HepG2 (cell line): Measurements from ENCODE around the gene CALN1. TPM values are rescaled to one million over a fixed set of nuclear protein-coding genes. Genes with fewer than 3 reads are reported as not detected.

Experiments used
- ATAC-seq: fragments of 200-7000 bp; cut with Tn5 transposase; 3 replicates; pipeline ENCODE4 v1.9.1; 2020; ENCODE audit warnings: mild to moderate bottlenecking, moderate library complexity
- BruUV-seq: library from RNA; stranded (reverse); fragments of 400-500 nt; replicated peaks from 2 replicates; lab custom pipeline; 2021; lab: Mats Ljungman, UMichigan
- CTCF ChIA-PET: fragments of 300-600 bp; formaldehyde crosslinking; extraction: SDS; loops from one replicate; lab custom pipeline; 2021; ENCODE audit warnings: low total read pairs, inconsistent platforms, low intra/inter-chr PET ratio; lab: Yijun Ruan, JAX
- POLR2A ChIA-PET: fragments of 350-600 bp; sonication (Branson Sonifier 250); formaldehyde crosslinking; loops from one replicate; lab custom pipeline; 2020; ENCODE audit warnings: antibody characterized with exemption, inconsistent platforms; lab: Yijun Ruan, JAX
- DNase-seq: peaks from one replicate; pipeline ENCODE4 v3.0.0-alpha.2; 2015; ENCODE audit warnings: low spot score
- FAIRE-seq: peaks from 3 replicates; lab custom pipeline; 2011; peaks lifted over from hg19 to GRCh38; lab: Jason Lieb, UNC
- H2AFZ ChIP-seq: one replicate; pipeline ENCODE4 v1.6.1; 2011; ENCODE audit warnings: low read length, inconsistent platforms
- H3K27ac ChIP-seq: fragments of 300-600 bp; 3 replicates; pipeline ENCODE4 v1.8.0; 2011; ENCODE audit warnings: mixed run types, mild to moderate bottlenecking, mixed read lengths, low read length, inconsistent platforms; ENCODE audit not compliant: insufficient read depth; ENCODE audit errors: extremely low read length
- H3K27me3 ChIP-seq, 2 experiments: fragments of 200-600 bp in 1 of 2; 2 replicates in 1 of 2; 3 replicates in 1 of 2; pipeline versions ENCODE4 v1.6.0 to v1.8.0; 2011; ENCODE audit warnings: low read length in 2 of 2, mild to moderate bottlenecking in 2 of 2, moderate library complexity in 2 of 2, inconsistent platforms in 1 of 2; ENCODE audit not compliant: insufficient read depth in 2 of 2, control insufficient read depth in 1 of 2
- H3K36me3 ChIP-seq, 2 experiments: fragments of 200-600 bp in 1 of 2; replicated peaks in 1 of 2; 2 replicates in 1 of 2; 3 replicates in 1 of 2; pipeline versions ENCODE4 v1.5.1 to v1.8.0; 2011; ENCODE audit warnings: low read length in 2 of 2, inconsistent platforms in 1 of 2; ENCODE audit not compliant: insufficient read depth in 2 of 2, control insufficient read depth in 1 of 2
- H3K4me1 ChIP-seq: 2 replicates; pipeline ENCODE4 v1.5.1; 2012; ENCODE audit warnings: low read length, inconsistent platforms; ENCODE audit not compliant: insufficient read depth
- H3K4me2 ChIP-seq: 2 replicates; pipeline ENCODE4 v1.6.0; 2011; ENCODE audit warnings: low read depth, low read length, inconsistent platforms
- H3K4me3 ChIP-seq, 3 experiments: fragments of 200-600 bp in 1 of 3; sonication (generic), shearing (Covaris generic) in 1 of 3; replicated peaks in 1 of 3; 2 replicates each; pipeline ENCODE4 v1.5.1; 2011 to 2016; ENCODE audit warnings: low read length in 3 of 3, inconsistent platforms in 2 of 3, low read depth in 2 of 3, mild to moderate bottlenecking in 2 of 3, control low read depth in 1 of 3, mixed read lengths in 1 of 3; ENCODE audit not compliant: insufficient read depth in 1 of 3
- H3K79me2 ChIP-seq: one replicate; pipeline ENCODE4 v1.6.1; 2011; ENCODE audit warnings: low read length, inconsistent platforms; ENCODE audit not compliant: insufficient read depth
- H3K9ac ChIP-seq: 2 replicates; pipeline ENCODE4 v1.6.0; 2011; ENCODE audit warnings: mild to moderate bottlenecking, low read depth, low read length, inconsistent platforms; ENCODE audit not compliant: insufficient read depth
- H3K9me3 ChIP-seq: 2 replicates; pipeline ENCODE4 v1.5.1; 2012; ENCODE audit warnings: mild to moderate bottlenecking, low read length
- H4K20me1 ChIP-seq: 2 replicates; pipeline ENCODE4 v1.6.0; 2011; ENCODE audit warnings: inconsistent platforms, mild to moderate bottlenecking, low read length, moderate library complexity; ENCODE audit not compliant: insufficient read depth
- CHD4 ChIP-seq: fragments of 200-600 bp; sonication (generic); IDR thresholded peaks from 2 replicates; pipeline ENCODE4 v1.7.0; 2017; ENCODE audit warnings: mild to moderate bottlenecking, low read length, borderline replicate concordance
- DNMT1 ChIP-seq: sonication (generic); formaldehyde crosslinking; IDR thresholded peaks from 2 replicates; pipeline ENCODE4 v1.5.1; 2020; ENCODE audit warnings: mild to moderate bottlenecking, missing genetic modification reagents
- DNMT3B ChIP-seq: conservative IDR thresholded peaks from 2 replicates; pipeline ENCODE4 v1.6.1; 2016; ENCODE audit warnings: missing biosample characterization, control low read depth
- FOXO1 ChIP-seq: sonication (generic); formaldehyde crosslinking; IDR thresholded peaks from 2 replicates; pipeline ENCODE4 v1.4.0; 2020; ENCODE audit warnings: missing genetic modification reagents
- HMG20B ChIP-seq: conservative IDR thresholded peaks from 2 replicates; pipeline ENCODE4 v1.6.1; 2016; ENCODE audit warnings: missing genetic modification reagents, missing compliant biosample characterization
- PAX8 ChIP-seq: sonication (generic); formaldehyde crosslinking; IDR thresholded peaks from 2 replicates; pipeline ENCODE4 v1.8.0; 2022; ENCODE audit warnings: mild to moderate bottlenecking, missing genetic modification reagents, borderline replicate concordance
- RBM22 ChIP-seq: fragments of 200-400 bp; formaldehyde crosslinking; optimal IDR thresholded peaks from 2 replicates; pipeline ENCODE3; 2017; ENCODE audit warnings: mild to moderate bottlenecking, low read length, moderate library complexity
- SNAPC2 ChIP-seq: sonication (generic); formaldehyde crosslinking; IDR thresholded peaks from 2 replicates; pipeline ENCODE4 v1.8.1; 2022; ENCODE audit warnings: mild to moderate bottlenecking, missing genetic modification reagents
- ZNF275 ChIP-seq: sonication (generic); formaldehyde crosslinking; IDR thresholded peaks from 2 replicates; pipeline ENCODE4 v1.8.0; 2022; ENCODE audit warnings: missing genetic modification reagents, mild to moderate bottlenecking, inconsistent platforms, borderline replicate concordance
- ZNF441 ChIP-seq: sonication (generic); formaldehyde crosslinking; IDR thresholded peaks from 2 replicates; pipeline ENCODE4 v1.7.0; 2021; ENCODE audit warnings: missing genetic modification reagents, borderline replicate concordance
- ZNF446 ChIP-seq: sonication (generic); formaldehyde crosslinking; IDR thresholded peaks from 2 replicates; pipeline ENCODE4 v1.5.0; 2020; ENCODE audit warnings: mild to moderate bottlenecking, missing genetic modification reagents
- ZNF768 ChIP-seq: sonication (generic); formaldehyde crosslinking; IDR thresholded peaks from 2 replicates; pipeline ENCODE4 v1.4.0; 2020; ENCODE audit warnings: missing genetic modification reagents
- WGBS: methylation state at CpG from one replicate; pipeline ENCODE4 v1.1.6; 2017; ENCODE audit warnings: low lambda C conversion rate; 5-methylcytosine and 5-hydroxymethylcytosine counted together
- in situ Hi-C: cut with HindIII; loops from 2 replicates; pipeline ENCODE4 v1.10.0; 2017; ENCODE audit warnings: low pct_unique_long_range_greater_than_20kb; ENCODE audit not compliant: extremely low pct_ligation_motif_present
- intact Hi-C: fragments of 100-400 bp; cut with micrococcal nuclease; formaldehyde crosslinking; loops from one replicate; pipeline ENCODE4 v1.10.0; 2022; ENCODE audit not compliant: unreplicated experiment
- polyA plus RNA-seq, 8 experiments: library from polyadenylated mRNA; depleted of rRNA in 3 of 8; stranded (reverse) in 7 of 8; unstranded in 1 of 8; fragments of >200 nt; fragmentation: Illumina TruSeq in 4 of 8; extraction: Trizol in 4 of 8; gene quantifications; 2 replicates each; pipeline versions ENCODE4 v1.2.1 to v1.2.3, GENCODE V29; 2011 to 2016; ENCODE audit warnings: low read depth in 4 of 8, missing spikeins in 1 of 8, mixed read lengths in 1 of 8; ENCODE audit not compliant: insufficient read depth in 1 of 8
- total RNA-seq, 5 experiments: library from RNA; depleted of rRNA; stranded (reverse); fragments of >200 nt; fragmentation: Illumina TruSeq; extraction: Trizol; gene quantifications; 2 replicates each; pipeline ENCODE4 v1.2.3, GENCODE V29; 2016; ENCODE audit warnings: low read depth in 1 of 5
- TF ChIP-seq, protein P1 (sequence below): sonication (generic); formaldehyde crosslinking; IDR thresholded peaks from 2 replicates; pipeline ENCODE4 v1.4.0; 2020; ENCODE audit warnings: missing genetic modification reagents

The CALN1 gene
- total and polyA plus RNA-seq, 2 of the 13 experiments (the other 11 are each of a cell fraction or from before 2014, with no cell fraction given): not detected

DNA sequence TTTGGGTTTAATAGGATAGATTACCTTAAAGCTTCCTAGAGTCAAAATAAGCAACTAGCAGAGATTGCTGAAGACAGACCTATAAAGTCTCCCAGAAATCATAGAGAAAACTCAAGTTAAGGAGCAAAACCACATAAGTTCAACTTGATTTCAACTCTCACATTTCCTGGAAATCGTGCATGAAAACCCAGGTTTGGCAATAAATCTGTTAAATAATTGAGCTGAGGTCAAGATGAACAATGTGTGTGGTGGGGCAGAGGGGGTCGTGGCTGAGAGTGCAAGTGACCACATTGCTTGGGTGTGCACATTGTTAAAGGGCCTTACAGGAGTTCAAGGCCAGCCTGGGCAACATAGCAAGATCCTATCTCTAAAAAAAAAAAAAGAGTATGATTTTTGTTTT lies 643.7 kb downstream of the CALN1 start:
- Histone ChIP-seq H2AFZ (no peak overlapping the region), H3K27ac (no peak overlapping the region), H3K4me1 (no peaks in the 10 kb centered on the region), H4K20me1 (no peaks in the 10 kb centered on the region), H3K9ac (no peak overlapping the region), H3K9me3 (no peaks in the 10 kb centered on the region), H3K4me2 (no peak overlapping the region), H3K27me3 (peaks cover 0 to 3% of the 10 kb centered on the region in 2 experiments; a peak in 1 of 5 replicates), H3K4me3 (no peak overlapping the region), H3K79me2 (no peaks in the 10 kb centered on the region), H3K36me3 (no peaks in the 10 kb centered on the region)
- DNase-seq (no peak), FAIRE-seq (no peak), ATAC-seq (no peak)
- POLR2A ChIA-PET: no interaction called here
- in situ Hi-C loops: no loop called here
- BruUV-seq: no TSS peak
- CTCF ChIA-PET: no interaction called here
- no peak for TF ChIP-seq ZNF441 (CRISPR knock-in tag)
- TF ChIP-seq HMG20B: no peak
- no peak for TF ChIP-seq SNAPC2 (CRISPR knock-in tag)
- TF ChIP-seq ZNF446 (CRISPR knock-in tag): no peak
- TF ChIP-seq ZNF275 (CRISPR knock-in tag): no peak
- TF ChIP-seq PAX8: no peak
- no peak for TF ChIP-seq FOXO1 (CRISPR knock-in tag)
- no peak for TF ChIP-seq DNMT1 (CRISPR knock-in tag)
- no peak for TF ChIP-seq DNMT3B (CRISPR knock-in tag)
- no peak for TF ChIP-seq CHD4
- TF ChIP-seq, protein P1, sequence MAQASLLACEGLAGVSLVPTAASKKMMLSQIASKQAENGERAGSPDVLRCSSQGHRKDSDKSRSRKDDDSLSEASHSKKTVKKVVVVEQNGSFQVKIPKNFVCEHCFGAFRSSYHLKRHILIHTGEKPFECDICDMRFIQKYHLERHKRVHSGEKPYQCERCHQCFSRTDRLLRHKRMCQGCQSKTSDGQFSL: no peak
- TF ChIP-seq ZNF768 (CRISPR knock-in tag): no peak
- no peak for TF ChIP-seq RBM22
- intact Hi-C loops: no loop called here
- WGBS: 4% methylated on average over 2 of the region's 2 CpGs
